Endothelial cell of umbilical vein (primary cell): Measurements from ENCODE around the gene POP7. TPM values are rescaled to one million over a fixed set of nuclear protein-coding genes. Genes with fewer than 3 reads are reported as not detected.

Source experiments
- BruUV-seq: library from RNA; stranded (reverse); fragments of 400-500 nt; replicated peaks from 2 replicates; lab custom pipeline; 2021; lab: Mats Ljungman, UMichigan
- CTCF ChIA-PET: fragments of 300-600, 350-600 bp; sonication (Branson Sonifier 250); formaldehyde crosslinking; loops from one replicate; lab custom pipeline; 2021; ENCODE audit warnings: antibody characterized with exemption, inconsistent platforms; lab: Charles Lee
- POLR2A ChIA-PET: fragments of 300-600, 350-600 bp; sonication (Branson Sonifier 250); formaldehyde crosslinking; loops from one replicate; lab custom pipeline; 2021; ENCODE audit warnings: antibody characterized with exemption, inconsistent platforms; lab: Charles Lee
- DNase-seq: peaks from one replicate; pipeline ENCODE4 v3.0.0-alpha.2; 2011; ENCODE audit warnings: low read depth, low spot score
- FAIRE-seq: peaks from 2 replicates; lab custom pipeline; 2011; peaks lifted over from hg19 to GRCh38; lab: Jason Lieb, UNC
- H2AFZ ChIP-seq: 2 replicates; pipeline ENCODE4 v1.6.0; 2012; ENCODE audit warnings: low read depth, low read length, control low read depth, inconsistent platforms
- H3K27ac ChIP-seq: 2 replicates; pipeline ENCODE4 v1.5.1; 2011; ENCODE audit warnings: low read depth, mild to moderate bottlenecking, control low read depth, low read length, moderate library complexity; ENCODE audit not compliant: insufficient read depth
- H3K27me3 ChIP-seq, 2 experiments: 2 replicates each; pipeline versions ENCODE4 v1.6.0 to v1.6.1; 2011; ENCODE audit warnings: low read length in 2 of 2, mixed read lengths in 1 of 2; ENCODE audit not compliant: control insufficient read depth in 2 of 2, insufficient read depth in 2 of 2
- H3K36me3 ChIP-seq, 2 experiments: 2 replicates in 1 of 2; 3 replicates in 1 of 2; pipeline ENCODE4 v1.5.1; 2011; ENCODE audit warnings: low read length in 2 of 2, mild to moderate bottlenecking in 1 of 2, moderate library complexity in 1 of 2; ENCODE audit not compliant: control insufficient read depth in 2 of 2, insufficient read depth in 2 of 2; ENCODE audit errors: extremely low read depth in 1 of 2
- H3K4me1 ChIP-seq: 3 replicates; pipeline ENCODE4 v1.5.1; 2011; ENCODE audit warnings: mild to moderate bottlenecking, low read length; ENCODE audit not compliant: control insufficient read depth, insufficient read depth; ENCODE audit errors: extremely low read depth
- H3K4me2 ChIP-seq: 2 replicates; pipeline ENCODE4 v1.6.1; 2011; ENCODE audit warnings: low read length, control low read depth, mixed read lengths; ENCODE audit not compliant: insufficient read depth
- H3K4me3 ChIP-seq, 3 experiments: fragments of 200-600 bp in 1 of 3; sonication (generic), shearing (Covaris generic) in 1 of 3; replicated peaks in 1 of 3; 2 replicates each; pipeline ENCODE4 v1.5.1; 2011 to 2016; ENCODE audit warnings: control low read depth in 3 of 3, low read length in 3 of 3, mild to moderate bottlenecking in 2 of 3, inconsistent platforms in 1 of 3, low read depth in 1 of 3, moderate library complexity in 1 of 3; ENCODE audit not compliant: insufficient read depth in 1 of 3
- H3K79me2 ChIP-seq: 2 replicates; pipeline ENCODE4 v1.6.0; 2012; ENCODE audit warnings: low read length, inconsistent platforms; ENCODE audit not compliant: control insufficient read depth, insufficient read depth
- H3K9ac ChIP-seq: replicated peaks from 2 replicates; pipeline ENCODE3; 2011; ENCODE audit warnings: low read length, control low read depth; ENCODE audit not compliant: insufficient read depth; ENCODE audit errors: extremely low read depth
- H3K9me1 ChIP-seq: replicated peaks from 3 replicates; pipeline ENCODE4 v1.6.0; 2011; ENCODE audit warnings: mild to moderate bottlenecking, low read length; ENCODE audit not compliant: control insufficient read depth, insufficient read depth; ENCODE audit errors: extremely low read depth
- H3K9me3 ChIP-seq: replicated peaks from 2 replicates; pipeline ENCODE4 v1.5.1; 2012; ENCODE audit warnings: low read length, inconsistent platforms; ENCODE audit not compliant: control insufficient read depth, insufficient read depth
- H4K20me1 ChIP-seq: replicated peaks from 2 replicates; pipeline ENCODE3; 2011; ENCODE audit warnings: mild to moderate bottlenecking, low read length; ENCODE audit not compliant: control insufficient read depth, insufficient read depth; ENCODE audit errors: extremely low read depth
- EZH2 ChIP-seq: IDR thresholded peaks from 2 replicates; pipeline ENCODE4 v1.6.1; 2012; ENCODE audit warnings: borderline replicate concordance, low read depth, mild to moderate bottlenecking, moderate library complexity, low read length, inconsistent platforms; ENCODE audit not compliant: severe bottlenecking
- FOS ChIP-seq: IDR thresholded peaks from 2 replicates; pipeline ENCODE4 v1.6.1; 2011; ENCODE audit warnings: mild to moderate bottlenecking, low read length, moderate library complexity, borderline replicate concordance; ENCODE audit not compliant: insufficient read depth
- GATA2 ChIP-seq: IDR thresholded peaks from 2 replicates; pipeline ENCODE4 v1.7.0; 2011; ENCODE audit warnings: low read depth, mild to moderate bottlenecking, moderate library complexity, mixed read lengths, low read length; ENCODE audit not compliant: insufficient read length, insufficient read depth
- JUN ChIP-seq: IDR thresholded peaks from 2 replicates; pipeline ENCODE4 v1.6.1; 2011; ENCODE audit warnings: borderline replicate concordance, low read depth; ENCODE audit not compliant: insufficient read length, insufficient read depth
- MYC ChIP-seq: IDR thresholded peaks from one replicate; pipeline ENCODE4 v1.6.1; 2011; ENCODE audit warnings: mild to moderate bottlenecking, low read depth, low read length
- POLR2A ChIP-seq: IDR thresholded peaks from 2 replicates; pipeline ENCODE4 v1.6.1; 2012; ENCODE audit warnings: low read depth, mild to moderate bottlenecking, control low read depth, low read length
- POLR2AphosphoS5 ChIP-seq: IDR thresholded peaks from 2 replicates; pipeline ENCODE4 v1.6.1; 2012; ENCODE audit warnings: low read depth, mild to moderate bottlenecking, control low read depth, low read length, moderate library complexity; ENCODE audit not compliant: insufficient read depth
- dilution Hi-C: fragments of 300-500 bp; cut with MboI; formaldehyde crosslinking; loops from one replicate; pipeline ENCODE4 v1.15.0; 2019; ENCODE audit warnings: low sequenced_read_pairs; ENCODE audit not compliant: extremely low pct_ligation_motif_present
- intact Hi-C: fragments of 100-400 bp; cut with micrococcal nuclease; formaldehyde crosslinking; loops from one replicate; pipeline ENCODE4 v1.10.0; 2022
- polyA plus RNA-seq, 4 experiments: library from polyadenylated mRNA; depleted of rRNA in 3 of 4; stranded (reverse) in 3 of 4; unstranded in 1 of 4; fragments of >200 nt; gene quantifications; 2 replicates each; pipeline versions ENCODE4 v1.2.1 to v1.2.3, GENCODE V29; 2011 to 2012; ENCODE audit warnings: missing spikeins in 1 of 4
- total RNA-seq: library from RNA; stranded (reverse); gene quantifications from 2 replicates; pipeline ENCODE4 v1.2.3, GENCODE V29; 2021
- TF ChIP-seq, protein P1 (sequence below): IDR thresholded peaks from 2 replicates; pipeline ENCODE4 v1.6.1; 2011; ENCODE audit not compliant: insufficient read depth, insufficient read length
- TF ChIP-seq, protein P2 (sequence below), 2 donors: IDR thresholded peaks; 1 replicate in 1 of 2; 2 replicates in 1 of 2; pipeline ENCODE4 v1.5.1; 2011; ENCODE audit warnings: low read length in 2 of 2, mild to moderate bottlenecking in 2 of 2, moderate library complexity in 2 of 2, control low read depth in 1 of 2, inconsistent platforms in 1 of 2, low read depth in 1 of 2; ENCODE audit not compliant: insufficient read depth in 1 of 2; ENCODE audit errors: extremely low read depth in 1 of 2

POP7 gene
- total and polyA plus RNA-seq, 2 donors (not counting 3 experiments of a cell fraction or from before 2014, with no cell fraction given): 47.4 to 48.8 TPM

DNA sequence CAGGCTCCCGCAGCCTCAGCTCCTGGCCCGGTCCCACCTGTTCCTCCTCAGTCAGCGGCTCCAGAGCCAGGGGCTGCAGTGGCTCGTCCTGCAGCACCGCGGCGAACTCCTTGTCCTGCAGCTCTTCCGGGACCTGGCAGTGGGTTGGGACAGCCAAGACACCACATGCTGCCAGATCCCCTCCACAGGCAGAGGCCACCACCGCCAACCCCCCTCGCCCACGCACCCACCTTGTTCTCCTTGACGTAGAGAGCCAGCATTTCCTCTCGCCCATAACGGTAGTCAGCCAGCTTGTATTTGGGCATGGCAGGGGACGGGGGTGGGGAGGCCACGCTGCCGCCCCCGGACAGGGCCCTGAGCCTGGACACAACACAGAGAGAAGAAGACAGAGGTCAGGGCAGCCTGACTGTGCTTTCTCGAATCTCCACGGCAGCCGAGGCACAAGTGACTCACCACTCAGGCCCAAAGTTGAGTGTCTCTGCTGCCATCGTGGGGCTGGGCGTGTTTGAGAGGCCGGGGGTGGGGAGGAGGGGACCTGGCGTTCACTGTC, 18.1 kb upstream of the POP7 start:
- H3K4me1 ChIP-seq: peaks cover 11% of the 10 kb centered on the region
- no peak overlapping the region for H3K4me3 ChIP-seq
- H3K9ac ChIP-seq: no peak overlapping the region
- H4K20me1 ChIP-seq: peaks cover 2% of the 10 kb centered on the region
- intact Hi-C loops (no loop called here), dilution Hi-C loops (no loop called here)
- H3K27me3 ChIP-seq: no peaks in the 10 kb centered on the region
- no peak overlapping the region for H3K4me2 ChIP-seq
- H3K9me1 ChIP-seq: no peaks in the 10 kb centered on the region
- no peaks in the 10 kb centered on the region for H3K9me3 ChIP-seq
- no peak overlapping the region for H2AFZ ChIP-seq
- TF ChIP-seq POLR2A: no peak
- TF ChIP-seq, protein P1, sequence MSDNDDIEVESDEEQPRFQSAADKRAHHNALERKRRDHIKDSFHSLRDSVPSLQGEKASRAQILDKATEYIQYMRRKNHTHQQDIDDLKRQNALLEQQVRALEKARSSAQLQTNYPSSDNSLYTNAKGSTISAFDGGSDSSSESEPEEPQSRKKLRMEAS: no peak
- TF ChIP-seq POLR2AphosphoS5: no peak
- TF ChIP-seq, protein P2, sequence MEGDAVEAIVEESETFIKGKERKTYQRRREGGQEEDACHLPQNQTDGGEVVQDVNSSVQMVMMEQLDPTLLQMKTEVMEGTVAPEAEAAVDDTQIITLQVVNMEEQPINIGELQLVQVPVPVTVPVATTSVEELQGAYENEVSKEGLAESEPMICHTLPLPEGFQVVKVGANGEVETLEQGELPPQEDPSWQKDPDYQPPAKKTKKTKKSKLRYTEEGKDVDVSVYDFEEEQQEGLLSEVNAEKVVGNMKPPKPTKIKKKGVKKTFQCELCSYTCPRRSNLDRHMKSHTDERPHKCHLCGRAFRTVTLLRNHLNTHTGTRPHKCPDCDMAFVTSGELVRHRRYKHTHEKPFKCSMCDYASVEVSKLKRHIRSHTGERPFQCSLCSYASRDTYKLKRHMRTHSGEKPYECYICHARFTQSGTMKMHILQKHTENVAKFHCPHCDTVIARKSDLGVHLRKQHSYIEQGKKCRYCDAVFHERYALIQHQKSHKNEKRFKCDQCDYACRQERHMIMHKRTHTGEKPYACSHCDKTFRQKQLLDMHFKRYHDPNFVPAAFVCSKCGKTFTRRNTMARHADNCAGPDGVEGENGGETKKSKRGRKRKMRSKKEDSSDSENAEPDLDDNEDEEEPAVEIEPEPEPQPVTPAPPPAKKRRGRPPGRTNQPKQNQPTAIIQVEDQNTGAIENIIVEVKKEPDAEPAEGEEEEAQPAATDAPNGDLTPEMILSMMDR (IDR thresholded peaks at IDR 0.05; ENCODE audit: extremely low read depth in 1 of 2, insufficient read depth in 1 of 2, low read depth in 1 of 2, low read length in 2 of 2): no peak
- no peak for TF ChIP-seq EZH2
- no peak for TF ChIP-seq GATA2
- TF ChIP-seq FOS: no peak
- no peak for TF ChIP-seq MYC
- TF ChIP-seq JUN: no peak
- POLR2A ChIA-PET: no interaction called here
- DNase-seq: no peak
- CTCF ChIA-PET: no interaction called here
- H3K79me2 ChIP-seq: peaks cover 39% of the 10 kb centered on the region
- BruUV-seq: no TSS peak
- FAIRE-seq: no peak
- peaks cover 3 to 53% of the 10 kb centered on the region in 2 experiments for H3K36me3 ChIP-seq
- no peak overlapping the region for H3K27ac ChIP-seq
